Tibial nerve (tissue), 4 donors: Measurements from ENCODE around the gene LMBR1. TPM values are rescaled to one million over a fixed set of nuclear protein-coding genes. Genes with fewer than 3 reads are reported as not detected.

Experiments used
- DNase-seq, 2 donors: peaks; one replicate each; pipeline ENCODE4 v3.0.0-alpha.2; 2019; ENCODE audit warnings: low spot score in 2 of 2
- H3K27ac ChIP-seq, 4 donors: fragments of 200-600 bp; sonication (generic) in 3 of 4; one replicate each; pipeline ENCODE4 v1.5.1; 2017 to 2019; ENCODE audit warnings: mild to moderate bottlenecking in 1 of 4
- H3K27me3 ChIP-seq, 2 donors: fragments of 200-600 bp; sonication (generic) in 1 of 2; one replicate each; pipeline versions ENCODE4 v1.5.1 to v1.6.0; 2017 to 2019
- H3K36me3 ChIP-seq, 3 donors: fragments of 200-600 bp; sonication (generic); one replicate each; pipeline ENCODE4 v1.5.1; 2018 to 2019
- H3K4me1 ChIP-seq, 4 donors: fragments of 200-600 bp; sonication (generic) in 3 of 4; one replicate each; pipeline ENCODE4 v1.5.1; 2017 to 2019
- H3K4me3 ChIP-seq, 4 donors: fragments of 200-600 bp; sonication (generic) in 3 of 4; one replicate each; pipeline ENCODE4 v1.5.1; 2017 to 2019; ENCODE audit warnings: mild to moderate bottlenecking in 1 of 4, moderate library complexity in 1 of 4
- H3K9me3 ChIP-seq, 4 donors: fragments of 200-600 bp; sonication (generic) in 3 of 4; one replicate each; pipeline ENCODE4 v1.5.1; 2017 to 2019
- CTCF ChIP-seq, 5 experiments: fragments of 200-600 bp in 3 of 5; fragments of 450-650 bp in 2 of 5; sonication (generic) in 3 of 5; IDR thresholded peaks; one replicate each; pipeline ENCODE4 v1.5.1; 2016 to 2019; ENCODE audit warnings: antibody characterized with exemption in 5 of 5, mild to moderate bottlenecking in 3 of 5, moderate library complexity in 2 of 5
- EP300 ChIP-seq, 2 donors: sonication (generic); formaldehyde crosslinking; IDR thresholded peaks; one replicate each; pipeline ENCODE4 v1.6.1; 2017; ENCODE audit warnings: antibody characterized with exemption in 2 of 2, mild to moderate bottlenecking in 1 of 2
- POLR2A ChIP-seq, 2 donors: fragments of 450-650 bp; IDR thresholded peaks; one replicate each; pipeline ENCODE4 v1.6.1; 2017; ENCODE audit warnings: antibody characterized with exemption in 2 of 2, mild to moderate bottlenecking in 2 of 2, moderate library complexity in 2 of 2
- WGBS, 2 donors: methylation state at CpG; one replicate each; pipeline ENCODE4 v1.1.5; 2018; 5-methylcytosine and 5-hydroxymethylcytosine counted together
- total RNA-seq, 4 donors: library from RNA; depleted of rRNA; stranded (reverse); fragments of >200 nt; gene quantifications; one replicate each; pipeline ENCODE4 v1.1.0, GENCODE V29; 2016

The LMBR1 gene
- total RNA-seq, 4 donors from 2014 or later: 48.1 to 139 (median 77.3) TPM

DNA sequence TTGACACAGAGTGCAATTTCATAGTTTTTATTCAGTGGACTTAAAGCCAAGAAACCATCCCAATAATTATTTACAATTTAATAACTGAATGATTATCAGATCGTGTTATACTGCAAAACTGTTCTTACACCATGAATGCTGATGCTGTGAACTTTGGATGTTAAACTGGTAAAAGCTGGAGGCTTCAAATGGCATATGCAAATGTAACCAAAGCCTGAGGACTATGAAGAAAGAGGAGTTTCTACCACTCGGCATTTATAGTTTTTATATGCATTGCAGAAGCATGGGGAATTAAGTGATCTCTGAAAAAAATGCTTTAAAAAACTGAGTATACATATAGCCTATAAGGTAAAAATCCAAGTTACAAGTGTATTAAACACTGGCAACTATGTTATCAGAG lies 210.1 kb downstream of the LMBR1 start:
- Histone ChIP-seq H3K27me3 (no peaks in the 10 kb centered on the region), H3K36me3 (peaks cover 0 to 65% (median 2%) of the 10 kb centered on the region in 3 donors), H3K27ac (no peak overlapping the region), H3K4me3 (no peak overlapping the region), H3K9me3 (no peaks in the 10 kb centered on the region), H3K4me1 (no peaks in the 10 kb centered on the region)
- no peak for DNase-seq
- 87 to 90% methylated on average over 2 of the region's 2 CpGs for WGBS, 2 donors
- no peak for TF ChIP-seq POLR2A (IDR thresholded peaks at IDR 0.05)
- no peak for TF ChIP-seq CTCF (IDR thresholded peaks at IDR 0.05)

GRCh38 chr7:156680281-156680680 lies 212.7 kb downstream of the LMBR1 start:
- no peak for TF ChIP-seq CTCF (IDR thresholded peaks at IDR 0.05)
- no peak for TF ChIP-seq EP300 (IDR thresholded peaks at IDR 0.05)
- TF ChIP-seq POLR2A (IDR thresholded peaks at IDR 0.05): no peak
- Histone ChIP-seq H3K27ac (no peak overlapping the region), H3K36me3 (peaks cover 0 to 85% (median 2%) of the 10 kb centered on the region in 3 donors), H3K4me1 (no peaks in the 10 kb centered on the region), H3K4me3 (no peak overlapping the region), H3K27me3 (no peaks in the 10 kb centered on the region), H3K9me3 (no peaks in the 10 kb centered on the region)
- WGBS, 2 donors: 62 to 65% methylated on average over 1 of the region's 1 CpG
- DNase-seq: no peak

GRCh38 chr7:156677374-156678054 lies 215.5 kb downstream of the LMBR1 start:
- no peak overlapping the region for H3K4me3 ChIP-seq
- peaks cover 0 to 86% (median 2%) of the 10 kb centered on the region in 3 donors for H3K36me3 ChIP-seq
- no peaks in the 10 kb centered on the region for H3K4me1 ChIP-seq
- H3K27ac ChIP-seq: no peak overlapping the region
- no peak for TF ChIP-seq POLR2A (IDR thresholded peaks at IDR 0.05)
- TF ChIP-seq CTCF (IDR thresholded peaks at IDR 0.05): no peak
- TF ChIP-seq EP300 (IDR thresholded peaks at IDR 0.05): no peak
- H3K9me3 ChIP-seq: no peaks in the 10 kb centered on the region
- WGBS, 2 donors: 95% methylated on average over 9 of the region's 9 CpGs
- no peak for DNase-seq
- no peaks in the 10 kb centered on the region for H3K27me3 ChIP-seq

DNA sequence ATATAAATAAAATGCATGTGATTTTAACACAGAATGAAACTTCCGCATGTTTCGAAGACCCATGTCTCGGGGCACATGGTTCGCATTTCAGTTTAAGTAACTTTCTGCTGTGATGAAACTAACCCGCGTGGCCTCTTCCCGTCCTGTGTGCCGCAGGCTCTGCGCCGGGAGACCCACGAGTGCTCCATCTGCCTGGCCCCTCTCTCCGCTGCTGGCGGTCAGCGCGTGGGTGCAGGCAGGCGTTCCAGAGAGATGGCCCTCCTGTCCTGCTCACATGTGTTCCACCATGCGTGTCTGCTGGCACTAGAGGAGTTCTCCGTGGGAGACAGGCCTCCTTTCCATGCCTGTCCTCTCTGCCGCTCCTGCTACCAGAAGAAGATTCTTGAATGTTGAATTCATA lies 216.7 kb downstream of the LMBR1 start:
- no peak for TF ChIP-seq POLR2A (IDR thresholded peaks at IDR 0.05)
- TF ChIP-seq CTCF (IDR thresholded peaks at IDR 0.05): no peak
- TF ChIP-seq EP300 (IDR thresholded peaks at IDR 0.05): no peak
- no peak overlapping the region for H3K27ac ChIP-seq
- WGBS, 2 donors: 94 to 97% methylated on average over 19 of the region's 19 CpGs
- no peak overlapping the region for H3K4me3 ChIP-seq
- no peaks in the 10 kb centered on the region for H3K9me3 ChIP-seq
- no peaks in the 10 kb centered on the region for H3K4me1 ChIP-seq
- H3K36me3 ChIP-seq: peaks cover 0 to 82% (median 2%) of the 10 kb centered on the region in 3 donors
- H3K27me3 ChIP-seq: no peaks in the 10 kb centered on the region
- no peak for DNase-seq

DNA sequence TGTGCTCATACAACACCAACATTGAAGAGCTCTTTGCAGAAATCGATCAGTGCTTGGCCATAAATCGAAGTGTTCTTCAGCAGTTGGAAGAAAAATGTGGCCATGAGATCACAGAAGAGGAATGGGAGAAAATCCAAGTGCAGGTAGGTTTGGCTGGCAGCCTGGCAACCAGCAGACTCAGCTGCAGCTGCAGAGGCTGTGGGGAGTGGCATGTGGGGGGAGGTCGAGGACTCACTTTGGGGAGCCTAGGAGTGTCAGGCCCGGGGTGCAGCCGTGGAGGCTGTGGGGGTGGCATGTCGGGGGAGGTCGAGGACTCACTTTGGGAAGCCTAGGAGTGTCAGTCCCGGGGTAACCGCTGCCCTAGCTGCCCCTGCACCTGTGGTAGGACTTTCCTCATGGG lies 217.3 kb downstream of the LMBR1 start:
- Histone ChIP-seq H3K4me1 (no peaks in the 10 kb centered on the region), H3K27ac (no peak overlapping the region), H3K36me3 (peaks cover 0 to 84% (median 2%) of the 10 kb centered on the region in 3 donors), H3K27me3 (no peaks in the 10 kb centered on the region), H3K4me3 (no peak overlapping the region), H3K9me3 (no peaks in the 10 kb centered on the region)
- WGBS, 2 donors: 81 to 92% methylated on average over 9 of the region's 9 CpGs
- TF ChIP-seq EP300 (IDR thresholded peaks at IDR 0.05): no peak
- no peak for TF ChIP-seq CTCF (IDR thresholded peaks at IDR 0.05)
- TF ChIP-seq POLR2A (IDR thresholded peaks at IDR 0.05): no peak
- no peak for DNase-seq
